IPS-18a (cell line): Measurements from ENCODE around the gene GABRB1.

Experiments used
- H3K27ac ChIP-seq: one replicate; pipeline ENCODE4 v1.5.1; 2013; ENCODE audit warnings: low read length
- H3K27me3 ChIP-seq: one replicate; pipeline ENCODE4 v1.6.1; 2013; ENCODE audit warnings: mild to moderate bottlenecking, low read length; ENCODE audit not compliant: control insufficient read depth, insufficient read depth
- H3K36me3 ChIP-seq: one replicate; pipeline ENCODE4 v1.6.1; 2013; ENCODE audit warnings: low read depth, low read length; ENCODE audit not compliant: control insufficient read depth
- H3K4me1 ChIP-seq: one replicate; pipeline ENCODE4 v1.6.1; 2013; ENCODE audit warnings: low read depth, low read length; ENCODE audit not compliant: control insufficient read depth
- H3K4me3 ChIP-seq: one replicate; pipeline ENCODE4 v1.5.1; 2013; ENCODE audit warnings: low read length
- H3K9ac ChIP-seq: one replicate; pipeline ENCODE4 v1.6.1; 2013; ENCODE audit warnings: mild to moderate bottlenecking, low read length, moderate library complexity
- H3K9me3 ChIP-seq: one replicate; pipeline ENCODE4 v1.6.1; 2013; ENCODE audit warnings: low read depth, low read length; ENCODE audit not compliant: control insufficient read depth

GABRB1 gene

DNA sequence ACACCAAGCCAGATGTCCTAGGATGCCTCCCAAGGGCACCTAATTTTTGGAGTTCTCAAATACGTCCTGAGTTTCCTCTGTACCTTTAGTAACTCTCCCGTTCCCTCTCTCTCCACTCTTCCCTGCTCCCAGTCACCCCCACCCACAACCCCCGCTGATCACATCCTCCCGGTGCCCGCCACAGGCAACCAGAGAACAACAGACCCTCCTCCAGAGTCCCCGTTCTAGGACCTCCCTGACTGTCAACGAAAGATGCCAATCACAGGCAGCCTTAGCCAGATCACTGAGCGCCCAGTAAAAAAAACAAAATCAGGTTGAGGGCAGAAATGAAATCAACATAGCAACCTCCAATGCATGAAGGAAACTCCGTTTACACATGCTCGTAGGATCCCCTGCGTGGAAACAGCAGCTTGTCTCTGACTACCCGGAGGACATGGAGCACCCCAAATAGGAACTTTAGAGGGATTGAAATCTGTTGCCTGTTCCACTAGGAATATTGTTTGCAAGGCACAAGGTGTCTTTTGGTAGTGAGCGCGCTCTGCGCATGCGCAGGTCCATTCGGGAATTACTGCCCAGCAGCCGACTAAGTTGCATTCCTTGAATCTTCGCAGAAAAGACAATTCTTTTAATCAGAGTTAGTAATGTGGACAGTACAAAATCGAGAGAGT, at the start of gene GABRB1:
TSS of gene GABRB1 (plus strand) at position 557 of the 668 bp plus-strand sequence.
- H3K27me3 ChIP-seq: peaks cover 19% of the 10 kb centered on the region
- H3K4me1 ChIP-seq: peaks cover 5% of the 10 kb centered on the region
- no peaks in the 10 kb centered on the region for H3K36me3 ChIP-seq
- H3K9me3 ChIP-seq: no peaks in the 10 kb centered on the region
- H3K27ac ChIP-seq: no peak within 1 kb of the TSS
- H3K9ac ChIP-seq: peak within 1 kb of the TSS; percentile 36
- peak within 1 kb of the TSS; percentile 96 for H3K4me3 ChIP-seq

DNA sequence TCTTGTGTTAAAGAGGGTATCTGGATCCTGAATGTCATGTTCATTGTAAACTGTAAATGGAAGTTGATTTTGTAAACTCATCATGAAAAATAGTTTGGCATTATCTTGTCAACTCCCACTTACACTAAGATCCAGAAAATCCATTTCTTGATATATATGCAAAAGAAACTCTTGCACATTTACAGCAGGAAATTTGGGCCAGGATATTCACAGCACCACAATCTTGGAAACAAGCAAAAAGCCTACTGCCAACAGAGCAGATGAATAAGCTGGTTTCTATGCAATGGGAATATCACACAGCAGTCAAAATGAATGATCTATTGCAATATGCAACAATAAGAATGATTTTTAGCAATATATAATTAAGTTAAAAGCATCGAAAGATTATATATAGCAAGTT, 46.6 kb upstream of the GABRB1 start:
- peaks cover 5% of the 10 kb centered on the region for H3K4me1 ChIP-seq
- peaks cover 7% of the 10 kb centered on the region for H3K27me3 ChIP-seq
- H3K9ac ChIP-seq: no peak overlapping the region

DNA sequence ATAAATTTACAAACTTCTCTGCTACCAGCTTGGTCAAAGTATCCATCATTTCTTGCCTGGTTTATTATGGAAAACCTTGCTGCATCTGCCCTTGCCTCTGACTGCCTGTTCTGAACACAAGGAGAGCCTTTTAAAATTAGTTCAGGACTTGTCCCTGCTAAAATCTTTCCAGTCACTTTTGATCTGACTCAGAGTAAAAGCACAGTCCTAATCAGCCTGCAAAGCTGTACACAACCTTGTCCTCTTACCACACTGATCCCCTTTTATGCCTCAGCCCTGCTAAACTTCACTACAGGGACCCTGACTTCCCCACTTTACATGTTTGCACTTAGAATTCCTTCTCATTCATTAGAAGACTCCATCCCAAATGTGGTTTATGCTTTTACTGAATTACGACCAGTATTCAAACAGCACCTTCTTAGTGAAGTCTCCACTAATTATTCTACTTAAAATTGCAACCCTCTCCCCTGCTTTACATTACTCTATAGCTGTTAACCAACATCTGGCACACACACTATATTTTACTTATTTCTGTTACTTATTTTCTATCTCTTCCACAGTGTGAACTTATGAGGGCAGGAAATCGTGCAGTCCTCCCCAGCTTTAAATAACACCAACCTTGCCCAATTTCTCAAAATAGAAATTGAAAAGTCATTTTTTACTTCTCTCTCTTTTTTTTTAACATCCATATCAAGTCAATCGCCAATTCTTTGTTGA, 44.3 kb upstream of the GABRB1 start:
- Histone ChIP-seq H3K4me3 (no peak overlapping the region), H3K27me3 (peaks cover 23% of the 10 kb centered on the region), H3K9me3 (no peaks in the 10 kb centered on the region), H3K27ac (no peak overlapping the region), H3K9ac (no peak overlapping the region), H3K4me1 (no peaks in the 10 kb centered on the region), H3K36me3 (no peaks in the 10 kb centered on the region)

More for the DNA sequence above, 46.6 kb upstream of the GABRB1 start:
- H3K9me3 ChIP-seq: no peaks in the 10 kb centered on the region
- H3K4me3 ChIP-seq: no peak overlapping the region
- H3K36me3 ChIP-seq: no peaks in the 10 kb centered on the region
- no peak overlapping the region for H3K27ac ChIP-seq

DNA sequence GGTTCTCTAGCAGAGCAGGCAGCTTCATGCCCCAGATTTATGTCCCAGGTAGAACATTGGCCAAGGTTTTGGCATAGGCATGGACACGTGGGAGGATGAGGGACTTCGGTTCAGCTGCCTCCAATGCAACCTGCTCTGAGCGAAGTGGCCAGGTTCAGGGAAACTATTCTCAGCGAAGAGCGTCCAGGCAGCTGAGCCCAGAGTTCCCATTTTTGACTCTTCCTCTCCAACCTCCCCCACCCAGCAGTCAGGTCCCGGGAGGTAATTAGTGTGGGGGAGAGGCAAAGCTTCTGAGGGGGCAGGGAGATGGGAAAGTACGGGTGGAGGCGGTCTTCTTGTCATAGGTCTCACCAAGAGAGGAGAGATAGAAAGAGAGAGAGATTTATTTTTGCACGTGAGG, 39.0 kb upstream of the GABRB1 start:
- Histone ChIP-seq H3K9ac (no peak overlapping the region), H3K27ac (no peak overlapping the region), H3K4me1 (peaks cover 6% of the 10 kb centered on the region), H3K9me3 (no peaks in the 10 kb centered on the region), H3K36me3 (no peaks in the 10 kb centered on the region), H3K4me3 (peak overlapping the region; percentile 75), H3K27me3 (peaks cover 72% of the 10 kb centered on the region)

DNA sequence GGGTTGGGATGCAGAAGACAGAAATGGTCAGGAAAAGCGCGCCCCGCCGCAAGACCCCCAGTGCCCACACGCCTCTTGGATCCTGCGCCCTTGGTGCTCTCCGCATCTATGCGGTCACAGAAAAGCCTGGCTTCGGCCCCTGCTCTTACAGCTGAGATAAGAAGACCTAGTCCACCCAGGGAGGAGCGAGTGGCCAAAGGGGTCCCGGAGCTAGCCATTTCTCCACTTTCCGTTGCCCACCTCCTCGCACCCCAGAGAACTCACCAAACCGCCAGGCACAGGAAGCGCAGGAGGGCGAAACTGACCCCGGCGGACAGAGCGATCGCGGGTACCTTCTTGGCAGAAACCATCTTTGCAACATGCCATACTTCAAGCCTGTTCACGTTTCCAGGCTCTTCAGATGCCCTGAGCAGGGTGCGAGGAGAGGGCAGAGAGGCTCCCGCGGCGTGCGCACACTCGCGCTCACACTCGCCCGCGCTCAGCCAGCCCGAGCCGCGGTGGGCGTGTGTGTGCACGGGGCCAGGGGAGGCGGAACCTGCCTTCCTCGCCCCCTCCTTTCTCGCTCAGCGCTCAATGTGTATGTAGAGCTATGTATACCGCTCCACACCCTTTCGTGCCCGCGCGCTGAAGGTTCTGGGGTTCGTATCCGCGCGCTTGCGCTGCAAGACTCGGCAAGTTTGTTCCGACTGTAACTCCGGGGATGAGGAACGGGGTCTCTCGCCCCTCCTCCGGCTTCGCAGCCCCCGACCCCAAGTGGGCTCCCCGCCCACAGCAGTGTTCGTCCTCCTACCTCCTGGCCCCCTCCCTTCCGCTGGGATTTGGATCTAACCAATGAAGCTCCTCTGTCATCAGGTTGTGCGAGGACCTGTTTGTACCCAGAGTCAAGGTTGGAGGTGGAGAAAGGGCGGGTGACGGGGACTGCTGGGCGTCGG, 38.0 kb upstream of the GABRB1 start, which contains the start of gene GABRA4:
TSS of gene GABRA4 (minus strand) at position 507 of the 932 bp plus-strand sequence. CDS start at position 350, 157 bp downstream.
- H3K4me3 ChIP-seq: peak within 1 kb of the TSS; percentile 75
- no peaks in the 10 kb centered on the region for H3K9me3 ChIP-seq
- no peak within 1 kb of the TSS for H3K27ac ChIP-seq
- H3K36me3 ChIP-seq: no peaks in the 10 kb centered on the region
- H3K9ac ChIP-seq: no peak within 1 kb of the TSS
- H3K27me3 ChIP-seq: peaks cover 72% of the 10 kb centered on the region
- H3K4me1 ChIP-seq: peaks cover 6% of the 10 kb centered on the region

DNA sequence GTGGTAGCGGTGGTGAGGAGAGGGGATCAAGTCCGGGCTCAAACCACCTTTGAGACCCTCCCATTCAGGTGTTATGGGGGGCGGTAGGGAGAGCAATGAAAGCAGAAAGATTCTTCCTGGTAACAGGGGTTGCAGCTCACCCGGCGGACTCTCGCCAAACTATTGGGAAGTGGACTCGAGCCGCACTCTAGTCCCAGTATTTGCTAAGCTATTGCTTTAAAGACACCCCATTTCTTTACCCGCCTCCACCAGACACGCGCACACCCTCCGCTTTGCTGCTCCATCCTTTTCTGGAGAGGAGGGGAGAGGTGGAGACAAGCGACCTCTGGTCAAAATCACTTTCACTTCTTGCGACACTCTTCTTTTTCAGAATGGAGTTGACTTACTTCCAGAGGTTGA, 37.4 kb upstream of the GABRB1 start:
- H3K36me3 ChIP-seq: no peaks in the 10 kb centered on the region
- H3K27me3 ChIP-seq: peaks cover 72% of the 10 kb centered on the region
- H3K9ac ChIP-seq: no peak overlapping the region
- no peak overlapping the region for H3K27ac ChIP-seq
- peaks cover 6% of the 10 kb centered on the region for H3K4me1 ChIP-seq
- no peaks in the 10 kb centered on the region for H3K9me3 ChIP-seq
- peak overlapping the region; percentile 75 for H3K4me3 ChIP-seq

DNA sequence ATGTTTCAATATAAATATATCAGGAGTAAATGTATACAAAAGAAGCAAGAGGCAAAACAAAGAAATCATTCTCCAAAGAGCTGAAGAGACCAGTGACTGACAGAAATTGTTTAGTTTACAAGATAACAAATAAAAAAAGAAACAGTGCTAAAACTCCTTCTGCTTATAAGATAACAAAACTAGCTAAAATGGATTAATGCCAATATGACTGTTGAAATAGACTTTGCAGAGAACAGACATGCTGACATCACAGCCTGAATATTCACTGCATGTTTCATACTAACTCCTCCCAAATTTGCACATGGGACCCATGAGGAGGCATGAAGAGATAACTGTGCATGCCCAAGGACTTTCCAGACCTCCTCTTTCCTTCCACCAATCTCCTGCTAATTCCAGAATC, 31.8 kb upstream of the GABRB1 start:
- H3K27ac ChIP-seq: no peak overlapping the region
- H3K36me3 ChIP-seq: no peaks in the 10 kb centered on the region
- no peaks in the 10 kb centered on the region for H3K4me1 ChIP-seq
- peaks cover 24% of the 10 kb centered on the region for H3K27me3 ChIP-seq
- no peak overlapping the region for H3K4me3 ChIP-seq
- H3K9me3 ChIP-seq: no peaks in the 10 kb centered on the region
- no peak overlapping the region for H3K9ac ChIP-seq

DNA sequence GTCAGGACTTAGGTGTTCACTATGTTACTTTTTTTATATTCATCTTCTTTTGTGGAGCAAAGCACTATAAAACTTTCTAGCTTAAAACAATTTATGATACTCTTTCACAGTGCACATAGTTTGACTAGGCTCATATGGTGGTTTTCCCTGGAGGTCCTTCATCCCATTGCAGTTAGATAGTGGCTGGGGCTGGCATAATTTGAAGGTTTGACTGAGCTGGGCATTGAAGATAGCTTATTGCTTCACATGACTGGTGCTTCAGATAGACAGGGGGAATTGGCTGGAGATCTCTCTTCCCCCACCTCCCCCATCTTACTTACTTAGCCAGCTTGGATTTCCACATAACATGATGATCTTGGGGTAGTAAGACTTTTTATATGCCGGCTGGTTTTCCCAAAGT, 31.0 kb upstream of the GABRB1 start:
- H3K9ac ChIP-seq: no peak overlapping the region
- H3K4me3 ChIP-seq: no peak overlapping the region
- H3K36me3 ChIP-seq: no peaks in the 10 kb centered on the region
- no peak overlapping the region for H3K27ac ChIP-seq
- peaks cover 15% of the 10 kb centered on the region for H3K27me3 ChIP-seq
- H3K9me3 ChIP-seq: no peaks in the 10 kb centered on the region
- H3K4me1 ChIP-seq: no peaks in the 10 kb centered on the region

DNA sequence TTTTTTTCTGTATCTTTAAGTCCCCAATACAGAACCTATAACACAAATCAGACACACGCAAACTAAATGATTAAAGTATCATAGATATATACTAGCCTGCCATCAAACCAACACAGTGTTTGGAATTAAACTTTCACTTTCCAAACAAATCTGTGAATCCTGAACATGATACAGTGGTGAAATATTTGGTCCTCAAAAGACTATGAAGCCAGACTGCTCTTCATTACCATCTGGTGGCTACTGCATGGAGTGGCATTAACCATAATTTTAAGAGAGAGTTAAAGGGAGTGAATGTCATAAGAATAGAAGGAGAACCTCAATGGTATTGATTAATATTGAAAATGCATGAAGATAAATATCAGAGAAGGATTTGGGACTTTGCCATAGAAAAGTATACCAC, 28.8 kb upstream of the GABRB1 start:
- no peak overlapping the region for H3K27ac ChIP-seq
- no peaks in the 10 kb centered on the region for H3K9me3 ChIP-seq
- no peaks in the 10 kb centered on the region for H3K27me3 ChIP-seq
- no peaks in the 10 kb centered on the region for H3K36me3 ChIP-seq
- no peak overlapping the region for H3K9ac ChIP-seq
- H3K4me1 ChIP-seq: no peaks in the 10 kb centered on the region
- H3K4me3 ChIP-seq: no peak overlapping the region

DNA sequence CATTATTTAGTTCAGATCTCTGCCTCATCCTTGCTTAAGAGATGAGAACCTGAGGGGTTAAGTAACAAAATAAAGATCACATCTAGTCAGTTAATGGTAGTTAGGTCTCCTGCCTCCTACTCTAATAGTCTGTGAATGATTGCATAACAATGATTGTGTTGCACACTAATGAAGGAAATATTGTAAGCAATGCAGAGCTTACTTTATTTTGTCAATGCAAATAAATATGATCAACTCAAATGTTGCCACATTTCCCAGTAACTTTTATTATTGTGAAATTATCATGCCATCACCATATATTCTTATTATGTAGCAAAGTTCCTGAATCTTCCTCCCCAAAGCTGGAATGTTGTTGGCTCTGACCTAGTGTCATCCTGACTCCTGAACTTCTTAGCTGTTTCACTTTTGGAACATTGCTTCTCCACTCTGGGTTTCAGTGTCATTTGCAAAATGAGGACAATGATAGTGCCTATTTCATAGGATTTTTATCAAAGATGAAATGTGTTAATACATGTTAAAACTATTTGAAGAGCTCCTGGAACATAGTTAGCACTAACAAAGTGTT, 20.9 kb upstream of the GABRB1 start:
- Histone ChIP-seq H3K4me1 (no peaks in the 10 kb centered on the region), H3K36me3 (no peaks in the 10 kb centered on the region), H3K9ac (no peak overlapping the region), H3K27me3 (no peaks in the 10 kb centered on the region), H3K27ac (no peak overlapping the region), H3K9me3 (no peaks in the 10 kb centered on the region), H3K4me3 (no peak overlapping the region)

DNA sequence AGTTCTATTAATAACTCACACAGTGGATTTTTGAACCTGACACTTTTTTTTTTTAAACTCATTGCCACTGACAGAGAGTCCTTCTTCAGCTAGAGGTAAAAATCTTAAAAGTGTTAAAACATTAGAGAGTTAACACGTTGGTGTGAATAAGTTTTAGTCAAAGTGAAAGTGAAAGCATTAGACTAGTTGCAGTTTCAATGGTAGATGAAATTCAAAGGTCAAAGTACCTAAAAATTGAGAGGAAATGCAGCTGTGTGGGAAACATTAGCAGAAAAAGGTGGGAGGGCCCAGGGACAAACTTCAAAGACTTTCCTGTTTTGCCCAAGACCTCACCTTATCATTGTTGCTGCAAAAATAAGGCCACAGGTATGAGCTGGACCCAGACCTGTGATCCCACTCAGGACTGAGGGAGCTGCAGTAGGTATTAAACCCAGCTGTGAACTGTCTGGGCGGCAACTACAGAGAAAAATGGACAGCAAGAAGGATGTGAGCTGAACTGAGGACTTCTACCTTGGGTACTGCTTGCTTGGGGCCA, 20.4 kb upstream of the GABRB1 start:
- Histone ChIP-seq H3K36me3 (no peaks in the 10 kb centered on the region), H3K27ac (no peak overlapping the region), H3K27me3 (no peaks in the 10 kb centered on the region), H3K4me3 (no peak overlapping the region), H3K9me3 (no peaks in the 10 kb centered on the region), H3K4me1 (no peaks in the 10 kb centered on the region), H3K9ac (no peak overlapping the region)
